HepG2 (cell line): ENCODE measurements around the gene LMAN1L. TPM values are rescaled to one million over a fixed set of nuclear protein-coding genes. Genes with fewer than 3 reads are reported as not detected.

Source experiments
- HDAC2 ChIP-seq: sonication (generic); formaldehyde crosslinking; IDR thresholded peaks from 2 replicates; pipeline ENCODE4 v1.4.0; 2020; ENCODE audit warnings: missing genetic modification reagents
- KDM2A ChIP-seq: sonication (generic); formaldehyde crosslinking; IDR thresholded peaks from 2 replicates; pipeline ENCODE4 v1.4.0; 2020; ENCODE audit warnings: low read depth, missing genetic modification reagents, borderline replicate concordance
- RFX3 ChIP-seq: IDR thresholded peaks from 2 replicates; pipeline ENCODE4 v1.6.1; 2016; ENCODE audit warnings: missing biosample characterization, missing genetic modification reagents
- TAF15 ChIP-seq: fragments of 200-400 bp; formaldehyde crosslinking; IDR thresholded peaks from one replicate; pipeline ENCODE4 v1.6.1; 2018; ENCODE audit warnings: mild to moderate bottlenecking, low read depth, low read length; ENCODE audit not compliant: poor library complexity, severe bottlenecking
- TCF12 ChIP-seq, 2 experiments: fragments of 450-650 bp in 1 of 2; sonication (generic) in 1 of 2; formaldehyde crosslinking in 1 of 2; IDR thresholded peaks; 2 replicates each; pipeline versions ENCODE4 v1.6.1 to v1.8.0; 2017 to 2022; ENCODE audit warnings: antibody characterized with exemption in 1 of 2, mild to moderate bottlenecking in 1 of 2, missing genetic modification reagents in 1 of 2, moderate library complexity in 1 of 2
- ZFP36L1 ChIP-seq: sonication (generic); formaldehyde crosslinking; IDR thresholded peaks from 2 replicates; pipeline ENCODE4 v1.8.0; 2022; ENCODE audit warnings: mild to moderate bottlenecking, missing genetic modification reagents, moderate library complexity
- ZNF10 ChIP-seq: sonication (generic); formaldehyde crosslinking; IDR thresholded peaks from 2 replicates; pipeline ENCODE4 v1.4.0; 2020; ENCODE audit warnings: mild to moderate bottlenecking, low read depth, missing genetic modification reagents, borderline replicate concordance
- ZNF343 ChIP-seq: sonication (generic); formaldehyde crosslinking; IDR thresholded peaks from 2 replicates; pipeline ENCODE4 v1.4.0; 2020; ENCODE audit warnings: mild to moderate bottlenecking, missing genetic modification reagents
- polyA plus RNA-seq, 8 experiments: library from polyadenylated mRNA; depleted of rRNA in 3 of 8; stranded (reverse) in 7 of 8; unstranded in 1 of 8; fragments of >200 nt; fragmentation: Illumina TruSeq in 4 of 8; extraction: Trizol in 4 of 8; gene quantifications; 2 replicates each; pipeline versions ENCODE4 v1.2.1 to v1.2.3, GENCODE V29; 2011 to 2016; ENCODE audit warnings: low read depth in 4 of 8, missing spikeins in 1 of 8, mixed read lengths in 1 of 8; ENCODE audit not compliant: insufficient read depth in 1 of 8
- total RNA-seq, 5 experiments: library from RNA; depleted of rRNA; stranded (reverse); fragments of >200 nt; fragmentation: Illumina TruSeq; extraction: Trizol; gene quantifications; 2 replicates each; pipeline ENCODE4 v1.2.3, GENCODE V29; 2016; ENCODE audit warnings: low read depth in 1 of 5
- TF ChIP-seq, protein P1 (sequence below): sonication (generic); formaldehyde crosslinking; IDR thresholded peaks from 2 replicates; pipeline ENCODE4 v1.4.0; 2020; ENCODE audit warnings: missing genetic modification reagents, borderline replicate concordance
- TF ChIP-seq, protein P2 (sequence below), 2 experiments: sonication (generic) in 1 of 2; formaldehyde crosslinking in 1 of 2; IDR thresholded peaks; 2 replicates each; pipeline versions ENCODE4 v1.6.1 to v1.9.0; 2014 to 2022; ENCODE audit warnings: antibody characterized with exemption in 1 of 2, borderline replicate concordance in 1 of 2, inconsistent platforms in 1 of 2, low read depth in 1 of 2, missing genetic modification reagents in 1 of 2
- TF ChIP-seq, protein P3 (sequence below): sonication (generic); formaldehyde crosslinking; IDR thresholded peaks from 2 replicates; pipeline ENCODE4 v1.4.0; 2020; ENCODE audit warnings: mild to moderate bottlenecking, missing genetic modification reagents
- TF ChIP-seq, protein P4 (sequence below): sonication (generic); formaldehyde crosslinking; IDR thresholded peaks from 2 replicates; pipeline ENCODE4 v1.4.0; 2020; ENCODE audit warnings: missing genetic modification reagents

The LMAN1L gene
- total and polyA plus RNA-seq, 2 of the 13 experiments (the other 11 are each of a cell fraction or from before 2014, with no cell fraction given): not detected

DNA sequence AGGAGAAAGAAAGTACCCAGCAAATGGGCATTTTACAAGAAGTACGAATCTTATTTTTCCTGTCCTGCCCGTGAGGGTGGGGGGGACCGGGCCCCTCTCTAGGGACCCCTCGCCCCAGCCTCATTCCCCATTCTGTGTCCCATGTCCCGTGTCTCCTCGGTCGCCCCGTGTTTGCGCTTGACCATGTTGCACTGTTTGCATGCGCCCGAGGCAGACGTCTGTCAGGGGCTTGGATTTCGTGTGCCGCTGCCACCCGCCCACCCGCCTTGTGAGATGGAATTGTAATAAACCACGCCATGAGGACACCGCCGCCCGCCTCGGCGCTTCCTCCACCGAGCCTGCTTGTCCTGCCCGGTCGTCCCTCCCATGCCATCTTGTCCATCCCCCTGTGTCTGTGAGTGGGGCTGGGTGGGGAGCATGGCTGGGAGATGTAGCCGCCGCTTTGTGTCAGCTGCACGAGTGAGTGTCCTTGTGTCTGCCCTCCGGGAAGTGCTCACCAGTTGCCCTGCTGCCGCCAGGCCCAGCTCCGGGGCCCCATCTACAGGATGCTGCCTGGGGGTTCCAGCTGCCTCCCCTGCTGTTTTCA lies 9.7 kb upstream of the LMAN1L start (continued):
- TF ChIP-seq, protein P1, sequence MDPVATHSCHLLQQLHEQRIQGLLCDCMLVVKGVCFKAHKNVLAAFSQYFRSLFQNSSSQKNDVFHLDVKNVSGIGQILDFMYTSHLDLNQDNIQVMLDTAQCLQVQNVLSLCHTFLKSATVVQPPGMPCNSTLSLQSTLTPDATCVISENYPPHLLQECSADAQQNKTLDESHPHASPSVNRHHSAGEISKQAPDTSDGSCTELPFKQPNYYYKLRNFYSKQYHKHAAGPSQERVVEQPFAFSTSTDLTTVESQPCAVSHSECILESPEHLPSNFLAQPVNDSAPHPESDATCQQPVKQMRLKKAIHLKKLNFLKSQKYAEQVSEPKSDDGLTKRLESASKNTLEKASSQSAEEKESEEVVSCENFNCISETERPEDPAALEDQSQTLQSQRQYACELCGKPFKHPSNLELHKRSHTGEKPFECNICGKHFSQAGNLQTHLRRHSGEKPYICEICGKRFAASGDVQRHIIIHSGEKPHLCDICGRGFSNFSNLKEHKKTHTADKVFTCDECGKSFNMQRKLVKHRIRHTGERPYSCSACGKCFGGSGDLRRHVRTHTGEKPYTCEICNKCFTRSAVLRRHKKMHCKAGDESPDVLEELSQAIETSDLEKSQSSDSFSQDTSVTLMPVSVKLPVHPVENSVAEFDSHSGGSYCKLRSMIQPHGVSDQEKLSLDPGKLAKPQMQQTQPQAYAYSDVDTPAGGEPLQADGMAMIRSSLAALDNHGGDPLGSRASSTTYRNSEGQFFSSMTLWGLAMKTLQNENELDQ (CRISPR knock-in tag): no peak
- TF ChIP-seq TAF15 (no peak), RFX3 (CRISPR knock-in tag) (no peak), ZNF10 (CRISPR knock-in tag) (no peak), ZNF343 (no peak), TCF12 (IDR thresholded peaks at IDR 0.05) (no peak), TCF12 (CRISPR knock-in tag; IDR thresholded peaks at IDR 0.05) (no peak), HDAC2 (CRISPR knock-in tag) (no peak), ZFP36L1 (CRISPR knock-in tag) (no peak), KDM2A (no peak)
- TF ChIP-seq, protein P2, sequence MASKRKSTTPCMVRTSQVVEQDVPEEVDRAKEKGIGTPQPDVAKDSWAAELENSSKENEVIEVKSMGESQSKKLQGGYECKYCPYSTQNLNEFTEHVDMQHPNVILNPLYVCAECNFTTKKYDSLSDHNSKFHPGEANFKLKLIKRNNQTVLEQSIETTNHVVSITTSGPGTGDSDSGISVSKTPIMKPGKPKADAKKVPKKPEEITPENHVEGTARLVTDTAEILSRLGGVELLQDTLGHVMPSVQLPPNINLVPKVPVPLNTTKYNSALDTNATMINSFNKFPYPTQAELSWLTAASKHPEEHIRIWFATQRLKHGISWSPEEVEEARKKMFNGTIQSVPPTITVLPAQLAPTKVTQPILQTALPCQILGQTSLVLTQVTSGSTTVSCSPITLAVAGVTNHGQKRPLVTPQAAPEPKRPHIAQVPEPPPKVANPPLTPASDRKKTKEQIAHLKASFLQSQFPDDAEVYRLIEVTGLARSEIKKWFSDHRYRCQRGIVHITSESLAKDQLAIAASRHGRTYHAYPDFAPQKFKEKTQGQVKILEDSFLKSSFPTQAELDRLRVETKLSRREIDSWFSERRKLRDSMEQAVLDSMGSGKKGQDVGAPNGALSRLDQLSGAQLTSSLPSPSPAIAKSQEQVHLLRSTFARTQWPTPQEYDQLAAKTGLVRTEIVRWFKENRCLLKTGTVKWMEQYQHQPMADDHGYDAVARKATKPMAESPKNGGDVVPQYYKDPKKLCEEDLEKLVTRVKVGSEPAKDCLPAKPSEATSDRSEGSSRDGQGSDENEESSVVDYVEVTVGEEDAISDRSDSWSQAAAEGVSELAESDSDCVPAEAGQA (IDR thresholded peaks at IDR 0.05; ENCODE audit: low read depth): no peak
- TF ChIP-seq, protein P2 (CRISPR knock-in tag; IDR thresholded peaks at IDR 0.05; ENCODE audit: borderline replicate concordance): no peak
- TF ChIP-seq, protein P3, sequence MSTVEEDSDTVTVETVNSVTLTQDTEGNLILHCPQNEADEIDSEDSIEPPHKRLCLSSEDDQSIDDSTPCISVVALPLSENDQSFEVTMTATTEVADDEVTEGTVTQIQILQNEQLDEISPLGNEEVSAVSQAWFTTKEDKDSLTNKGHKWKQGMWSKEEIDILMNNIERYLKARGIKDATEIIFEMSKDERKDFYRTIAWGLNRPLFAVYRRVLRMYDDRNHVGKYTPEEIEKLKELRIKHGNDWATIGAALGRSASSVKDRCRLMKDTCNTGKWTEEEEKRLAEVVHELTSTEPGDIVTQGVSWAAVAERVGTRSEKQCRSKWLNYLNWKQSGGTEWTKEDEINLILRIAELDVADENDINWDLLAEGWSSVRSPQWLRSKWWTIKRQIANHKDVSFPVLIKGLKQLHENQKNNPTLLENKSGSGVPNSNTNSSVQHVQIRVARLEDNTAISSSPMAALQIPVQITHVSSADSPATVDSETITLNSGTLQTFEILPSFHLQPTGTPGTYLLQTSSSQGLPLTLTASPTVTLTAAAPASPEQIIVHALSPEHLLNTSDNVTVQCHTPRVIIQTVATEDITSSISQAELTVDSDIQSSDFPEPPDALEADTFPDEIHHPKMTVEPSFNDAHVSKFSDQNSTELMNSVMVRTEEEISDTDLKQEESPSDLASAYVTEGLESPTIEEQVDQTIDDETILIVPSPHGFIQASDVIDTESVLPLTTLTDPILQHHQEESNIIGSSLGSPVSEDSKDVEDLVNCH: no peak
- TF ChIP-seq, protein P4, sequence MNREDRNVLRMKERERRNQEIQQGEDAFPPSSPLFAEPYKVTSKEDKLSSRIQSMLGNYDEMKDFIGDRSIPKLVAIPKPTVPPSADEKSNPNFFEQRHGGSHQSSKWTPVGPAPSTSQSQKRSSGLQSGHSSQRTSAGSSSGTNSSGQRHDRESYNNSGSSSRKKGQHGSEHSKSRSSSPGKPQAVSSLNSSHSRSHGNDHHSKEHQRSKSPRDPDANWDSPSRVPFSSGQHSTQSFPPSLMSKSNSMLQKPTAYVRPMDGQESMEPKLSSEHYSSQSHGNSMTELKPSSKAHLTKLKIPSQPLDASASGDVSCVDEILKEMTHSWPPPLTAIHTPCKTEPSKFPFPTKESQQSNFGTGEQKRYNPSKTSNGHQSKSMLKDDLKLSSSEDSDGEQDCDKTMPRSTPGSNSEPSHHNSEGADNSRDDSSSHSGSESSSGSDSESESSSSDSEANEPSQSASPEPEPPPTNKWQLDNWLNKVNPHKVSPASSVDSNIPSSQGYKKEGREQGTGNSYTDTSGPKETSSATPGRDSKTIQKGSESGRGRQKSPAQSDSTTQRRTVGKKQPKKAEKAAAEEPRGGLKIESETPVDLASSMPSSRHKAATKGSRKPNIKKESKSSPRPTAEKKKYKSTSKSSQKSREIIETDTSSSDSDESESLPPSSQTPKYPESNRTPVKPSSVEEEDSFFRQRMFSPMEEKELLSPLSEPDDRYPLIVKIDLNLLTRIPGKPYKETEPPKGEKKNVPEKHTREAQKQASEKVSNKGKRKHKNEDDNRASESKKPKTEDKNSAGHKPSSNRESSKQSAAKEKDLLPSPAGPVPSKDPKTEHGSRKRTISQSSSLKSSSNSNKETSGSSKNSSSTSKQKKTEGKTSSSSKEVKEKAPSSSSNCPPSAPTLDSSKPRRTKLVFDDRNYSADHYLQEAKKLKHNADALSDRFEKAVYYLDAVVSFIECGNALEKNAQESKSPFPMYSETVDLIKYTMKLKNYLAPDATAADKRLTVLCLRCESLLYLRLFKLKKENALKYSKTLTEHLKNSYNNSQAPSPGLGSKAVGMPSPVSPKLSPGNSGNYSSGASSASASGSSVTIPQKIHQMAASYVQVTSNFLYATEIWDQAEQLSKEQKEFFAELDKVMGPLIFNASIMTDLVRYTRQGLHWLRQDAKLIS (CRISPR knock-in tag): no peak
